CD14-positive monocyte (primary cell): ENCODE data around the gene ZCWPW1. TPM values are rescaled to one million over a fixed set of nuclear protein-coding genes. Genes with fewer than 3 reads are reported as not detected.

ENCODE experiments used
- DNase-seq, 3 donors: peaks; one replicate each; pipeline ENCODE4 v3.0.0-alpha.2; 2011 to 2022
- H2AFZ ChIP-seq: 2 replicates; pipeline ENCODE4 v1.6.0; 2012; ENCODE audit warnings: mild to moderate bottlenecking, low read depth, low read length, inconsistent platforms; ENCODE audit not compliant: insufficient read depth, poor library complexity, severe bottlenecking
- H3K27ac ChIP-seq, 2 donors: 1 replicate in 1 of 2; 2 replicates in 1 of 2; pipeline ENCODE4 v1.5.1; 2012 to 2013; ENCODE audit warnings: low read length in 2 of 2, control low read depth in 1 of 2, inconsistent platforms in 1 of 2, low read depth in 1 of 2, mild to moderate bottlenecking in 1 of 2
- H3K27me3 ChIP-seq, 2 donors: one replicate each; pipeline versions ENCODE4 v1.6.0 to v1.6.1; 2011 to 2013; ENCODE audit warnings: low read length in 2 of 2; ENCODE audit not compliant: control insufficient read depth in 2 of 2, insufficient read depth in 2 of 2
- H3K36me3 ChIP-seq, 2 donors: replicated peaks in 1 of 2; 1 replicate in 1 of 2; 2 replicates in 1 of 2; pipeline versions ENCODE4 v1.5.1 to v1.6.1; 2012 to 2013; ENCODE audit warnings: low read length in 2 of 2, control low read depth in 1 of 2, inconsistent platforms in 1 of 2, mild to moderate bottlenecking in 1 of 2; ENCODE audit not compliant: insufficient read depth in 2 of 2, control insufficient read depth in 1 of 2
- H3K4me1 ChIP-seq, 2 donors: 1 replicate in 1 of 2; 2 replicates in 1 of 2; pipeline versions ENCODE4 v1.5.1 to v1.6.1; 2012 to 2013; ENCODE audit warnings: low read length in 2 of 2, control low read depth in 1 of 2, inconsistent platforms in 1 of 2, mild to moderate bottlenecking in 1 of 2, moderate library complexity in 1 of 2; ENCODE audit not compliant: insufficient read depth in 2 of 2, control insufficient read depth in 1 of 2
- H3K4me2 ChIP-seq: replicated peaks from 2 replicates; pipeline ENCODE3; 2012; ENCODE audit warnings: low read length, moderate library complexity, mild to moderate bottlenecking; ENCODE audit not compliant: poor library complexity, severe bottlenecking; ENCODE audit errors: extremely low read depth
- H3K4me3 ChIP-seq, 3 experiments: fragments of 200-600 bp in 1 of 3; sonication (generic) in 1 of 3; replicated peaks in 1 of 3; 1 replicate in 2 of 3; 2 replicates in 1 of 3; pipeline ENCODE4 v1.5.1; 2011 to 2013; ENCODE audit warnings: low read length in 3 of 3, mild to moderate bottlenecking in 3 of 3, control low read depth in 2 of 3, low read depth in 2 of 3, inconsistent platforms in 1 of 3, moderate library complexity in 1 of 3
- H3K79me2 ChIP-seq: 2 replicates; pipeline ENCODE4 v1.6.0; 2012; ENCODE audit warnings: mild to moderate bottlenecking, control low read depth, inconsistent platforms, low read length, moderate library complexity; ENCODE audit not compliant: insufficient read depth
- H3K9ac ChIP-seq: 2 replicates; pipeline ENCODE4 v1.6.0; 2017; ENCODE audit warnings: low read length, mild to moderate bottlenecking; ENCODE audit not compliant: insufficient read depth, poor library complexity, severe bottlenecking
- H3K9me3 ChIP-seq, 2 donors: replicated peaks in 1 of 2; 1 replicate in 1 of 2; 2 replicates in 1 of 2; pipeline versions ENCODE4 v1.5.1 to v1.6.1; 2012 to 2013; ENCODE audit warnings: low read length in 2 of 2, control low read depth in 1 of 2; ENCODE audit not compliant: control insufficient read depth in 1 of 2, insufficient read depth in 1 of 2
- H4K20me1 ChIP-seq: 2 replicates; pipeline ENCODE4 v1.6.0; 2012; ENCODE audit warnings: mild to moderate bottlenecking, low read length, control low read depth, moderate library complexity; ENCODE audit not compliant: insufficient read depth
- H3K27ac Mint-ChIP-seq, 7 donors: one replicate each; pipeline ENCODE4 v1.8.0; 2020; ENCODE audit warnings: mild to moderate bottlenecking in 7 of 7, mixed read lengths in 7 of 7, moderate library complexity in 6 of 7, inconsistent platforms in 2 of 7
- H3K27me3 Mint-ChIP-seq, 3 donors: one replicate each; pipeline ENCODE4 v1.8.0; 2021 to 2022; ENCODE audit warnings: low read depth in 3 of 3, mild to moderate bottlenecking in 3 of 3, mixed read lengths in 3 of 3, moderate library complexity in 3 of 3, inconsistent platforms in 1 of 3
- H3K36me3 Mint-ChIP-seq, 2 donors: one replicate each; pipeline ENCODE4 v1.8.0; 2020; ENCODE audit warnings: mixed read lengths in 2 of 2, inconsistent platforms in 1 of 2, mild to moderate bottlenecking in 1 of 2
- H3K4me1 Mint-ChIP-seq: one replicate; pipeline ENCODE4 v1.8.0; 2020; ENCODE audit warnings: mild to moderate bottlenecking, mixed read lengths
- H3K4me3 Mint-ChIP-seq, 2 donors: one replicate each; pipeline ENCODE4 v1.8.0; 2020; ENCODE audit warnings: mild to moderate bottlenecking in 2 of 2, mixed read lengths in 2 of 2, moderate library complexity in 1 of 2
- H3K9me3 Mint-ChIP-seq, 7 donors: one replicate each; pipeline ENCODE4 v1.8.0; 2020 to 2022; ENCODE audit warnings: mixed read lengths in 7 of 7, mild to moderate bottlenecking in 6 of 7, moderate library complexity in 6 of 7, inconsistent platforms in 2 of 7
- WGBS: methylation state at CpG from one replicate; pipeline ENCODE4 v1.1.5; 2013; ENCODE audit warnings: missing lambda C conversion rate; ENCODE audit not compliant: insufficient coverage; 5-methylcytosine and 5-hydroxymethylcytosine counted together
- intact Hi-C, 2 donors: fragments of 100-400 bp; cut with micrococcal nuclease; formaldehyde crosslinking; loops; one replicate each; pipeline versions ENCODE4 v1.15.0 to v1.15.1; 2023
- polyA plus RNA-seq, 3 donors: library from polyadenylated mRNA; depleted of rRNA in 1 of 3; unstranded in 2 of 3; stranded (reverse) in 1 of 3; fragments of 300-500 nt in 2 of 3; fragments of >200 nt in 1 of 3; fragmentation: Illumina TruSeq in 2 of 3; gene quantifications; 1 replicate in 2 of 3; 2 replicates in 1 of 3; pipeline ENCODE4 v1.2.3, GENCODE V29; 2012 to 2021
- TF ChIP-seq, protein P1 (sequence below): fragments of 200-600 bp; IDR thresholded peaks from one replicate; pipeline ENCODE4 v1.8.0; 2022; ENCODE audit warnings: antibody characterized with exemption, mild to moderate bottlenecking

ZCWPW1 gene
- polyA plus RNA-seq, 3 donors = 0.60 to 1.9 (median 1.2) TPM

GRCh38 chr7:100400041-100400440 lies 28.5 kb downstream of the ZCWPW1 start:
- TF ChIP-seq, protein P1, sequence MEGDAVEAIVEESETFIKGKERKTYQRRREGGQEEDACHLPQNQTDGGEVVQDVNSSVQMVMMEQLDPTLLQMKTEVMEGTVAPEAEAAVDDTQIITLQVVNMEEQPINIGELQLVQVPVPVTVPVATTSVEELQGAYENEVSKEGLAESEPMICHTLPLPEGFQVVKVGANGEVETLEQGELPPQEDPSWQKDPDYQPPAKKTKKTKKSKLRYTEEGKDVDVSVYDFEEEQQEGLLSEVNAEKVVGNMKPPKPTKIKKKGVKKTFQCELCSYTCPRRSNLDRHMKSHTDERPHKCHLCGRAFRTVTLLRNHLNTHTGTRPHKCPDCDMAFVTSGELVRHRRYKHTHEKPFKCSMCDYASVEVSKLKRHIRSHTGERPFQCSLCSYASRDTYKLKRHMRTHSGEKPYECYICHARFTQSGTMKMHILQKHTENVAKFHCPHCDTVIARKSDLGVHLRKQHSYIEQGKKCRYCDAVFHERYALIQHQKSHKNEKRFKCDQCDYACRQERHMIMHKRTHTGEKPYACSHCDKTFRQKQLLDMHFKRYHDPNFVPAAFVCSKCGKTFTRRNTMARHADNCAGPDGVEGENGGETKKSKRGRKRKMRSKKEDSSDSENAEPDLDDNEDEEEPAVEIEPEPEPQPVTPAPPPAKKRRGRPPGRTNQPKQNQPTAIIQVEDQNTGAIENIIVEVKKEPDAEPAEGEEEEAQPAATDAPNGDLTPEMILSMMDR = no peak
- WGBS = 100% methylated on average over 3 of the region's 3 CpGs
- H3K4me3 ChIP-seq = no peak overlapping the region
- no peaks in the 10 kb centered on the region for H3K27me3 ChIP-seq
- peaks cover 0 to 2% (median 2%) of the 10 kb centered on the region in 3 donors for H3K27me3 Mint-ChIP-seq
- H3K79me2 ChIP-seq = peaks cover 17% of the 10 kb centered on the region
- H4K20me1 ChIP-seq = peaks cover 40% of the 10 kb centered on the region
- H3K4me1 ChIP-seq = peaks cover 36 to 51% of the 10 kb centered on the region in 2 donors
- H3K4me1 Mint-ChIP-seq = peaks cover 62% of the 10 kb centered on the region
- no peak overlapping the region for H3K27ac ChIP-seq
- H3K27ac Mint-ChIP-seq = no peak overlapping the region
- DNase-seq = no peak
- peaks cover 70 to 78% of the 10 kb centered on the region in 2 donors for H3K36me3 Mint-ChIP-seq
- H3K4me2 ChIP-seq = no peak overlapping the region
- intact Hi-C loops = loop anchor here in 1 of 2 donors (5.0 kb wide), 1 partner anchor 53 kb away; no protein-coding TSS in a partner anchor
- no peak overlapping the region for H3K4me3 Mint-ChIP-seq
- no peak overlapping the region for H2AFZ ChIP-seq
- H3K9me3 ChIP-seq = no peaks in the 10 kb centered on the region
- no peak overlapping the region for H3K9ac ChIP-seq
- peaks cover 0 to 3% (median 0%) of the 10 kb centered on the region in 7 donors for H3K9me3 Mint-ChIP-seq
- H3K36me3 ChIP-seq = peaks cover 58 to 78% of the 10 kb centered on the region in 2 donors

DNA sequence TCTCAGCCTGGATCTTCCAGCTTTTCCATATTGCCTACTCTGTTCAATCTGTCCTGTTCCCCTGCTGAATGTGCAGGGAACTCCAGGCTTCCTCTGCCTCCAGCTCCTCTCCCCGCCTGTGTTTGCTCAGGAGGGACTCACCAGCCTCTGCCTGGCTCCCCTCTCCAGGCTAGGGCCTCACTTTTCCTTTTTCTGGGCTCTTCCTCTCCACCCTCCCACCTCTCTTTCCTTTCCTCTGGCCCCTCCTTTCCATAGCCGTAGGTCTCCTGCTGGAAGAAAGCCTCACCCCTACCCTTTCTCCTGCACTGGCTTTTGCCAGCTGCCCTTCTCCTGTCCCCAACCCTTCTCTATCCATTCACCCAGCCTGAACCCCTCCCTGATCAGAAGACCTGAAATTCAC lies 30.3 kb downstream of the ZCWPW1 start:
- peak overlapping the region in 1 of 3 experiments; percentile 51 for H3K4me3 ChIP-seq
- H3K27me3 ChIP-seq = no peaks in the 10 kb centered on the region
- no peak overlapping the region for H2AFZ ChIP-seq
- H3K9ac ChIP-seq = no peak overlapping the region
- H3K4me1 ChIP-seq = peaks cover 50 to 67% of the 10 kb centered on the region in 2 donors
- WGBS = 64% methylated on average over 2 of the region's 2 CpGs
- Mint-ChIP-seq H3K27me3 (peaks cover 0 to 4% (median 2%) of the 10 kb centered on the region in 3 donors), H3K4me1 (peaks cover 70% of the 10 kb centered on the region), H3K36me3 (peaks cover 66 to 71% of the 10 kb centered on the region in 2 donors), H3K4me3 (peak overlapping the region in 1 of 2 donors; percentile 58), H3K9me3 (peaks cover 0 to 3% (median 0%) of the 10 kb centered on the region in 7 donors), H3K27ac (peak overlapping the region; percentile 27 to 98 (median 84))
- peak overlapping the region in 1 of 2 donors; percentile 86 for H3K27ac ChIP-seq
- H3K79me2 ChIP-seq = peaks cover 28% of the 10 kb centered on the region
- H3K4me2 ChIP-seq = peak overlapping the region; percentile 8
- peaks cover 38% of the 10 kb centered on the region for H4K20me1 ChIP-seq
- TF ChIP-seq, protein P1 = no peak
- DNase-seq = no peak
- intact Hi-C loops = no loop called here
- H3K36me3 ChIP-seq = peaks cover 45 to 74% of the 10 kb centered on the region in 2 donors
- H3K9me3 ChIP-seq = peaks cover 0 to 3% of the 10 kb centered on the region in 2 donors
